CD4-positive, alpha-beta T cell treated with Interleukin-4 for 4 hours (primary cell): ENCODE measurements around the gene SRGN.

Experiments
- DNase-seq: peaks from one replicate; pipeline ENCODE4 v3.0.0-alpha.2; 2020

The SRGN gene

DNA sequence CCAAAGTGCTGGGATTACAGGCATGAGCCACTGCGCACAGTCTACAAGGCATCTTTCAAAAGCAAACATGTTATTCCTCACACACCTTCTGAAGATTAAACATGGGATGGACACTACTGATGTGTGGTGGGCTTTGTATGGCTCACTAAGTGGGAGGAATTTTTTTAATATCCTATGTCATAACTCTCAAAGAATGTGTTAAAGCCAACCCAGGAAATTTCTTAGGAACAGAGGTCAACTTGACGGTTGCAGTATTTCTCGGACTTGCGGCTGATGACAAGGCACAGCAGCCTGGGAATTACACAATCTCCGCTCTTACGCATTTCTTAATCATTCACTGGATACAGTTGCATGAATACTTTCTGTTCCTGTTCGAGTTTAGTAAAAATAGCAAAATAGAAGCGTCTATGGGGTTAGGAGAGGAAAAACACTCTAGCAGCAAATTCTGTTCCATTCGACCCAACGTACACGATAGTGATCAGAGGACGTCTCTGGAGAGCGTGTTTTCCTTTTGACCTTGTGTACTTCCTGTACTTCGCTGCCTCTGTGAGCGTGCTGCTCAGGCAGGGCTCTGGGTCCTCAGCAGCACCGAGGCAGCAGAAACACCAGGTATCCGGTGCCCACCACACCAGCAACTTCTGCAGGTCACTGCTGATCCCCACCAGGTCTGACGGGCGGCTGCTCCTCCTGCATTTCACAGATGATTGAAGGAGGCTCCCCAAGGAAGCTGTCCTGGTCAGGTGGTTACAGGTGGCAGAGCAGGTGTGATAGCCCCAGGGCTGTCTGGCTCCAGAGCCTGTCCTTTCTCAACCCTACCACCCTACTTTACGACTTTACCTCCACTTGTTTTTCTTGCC lies 26.4 kb upstream of the SRGN start:
- DNase-seq = peak; percentile 38

GRCh38 chr10:69062901-69063300 lies 25.0 kb upstream of the SRGN start:
- no peak for DNase-seq

- no peak for DNase-seq
Observed at GRCh38 chr10:69064762-69065328, 23.1 kb upstream of the SRGN start.

DNA sequence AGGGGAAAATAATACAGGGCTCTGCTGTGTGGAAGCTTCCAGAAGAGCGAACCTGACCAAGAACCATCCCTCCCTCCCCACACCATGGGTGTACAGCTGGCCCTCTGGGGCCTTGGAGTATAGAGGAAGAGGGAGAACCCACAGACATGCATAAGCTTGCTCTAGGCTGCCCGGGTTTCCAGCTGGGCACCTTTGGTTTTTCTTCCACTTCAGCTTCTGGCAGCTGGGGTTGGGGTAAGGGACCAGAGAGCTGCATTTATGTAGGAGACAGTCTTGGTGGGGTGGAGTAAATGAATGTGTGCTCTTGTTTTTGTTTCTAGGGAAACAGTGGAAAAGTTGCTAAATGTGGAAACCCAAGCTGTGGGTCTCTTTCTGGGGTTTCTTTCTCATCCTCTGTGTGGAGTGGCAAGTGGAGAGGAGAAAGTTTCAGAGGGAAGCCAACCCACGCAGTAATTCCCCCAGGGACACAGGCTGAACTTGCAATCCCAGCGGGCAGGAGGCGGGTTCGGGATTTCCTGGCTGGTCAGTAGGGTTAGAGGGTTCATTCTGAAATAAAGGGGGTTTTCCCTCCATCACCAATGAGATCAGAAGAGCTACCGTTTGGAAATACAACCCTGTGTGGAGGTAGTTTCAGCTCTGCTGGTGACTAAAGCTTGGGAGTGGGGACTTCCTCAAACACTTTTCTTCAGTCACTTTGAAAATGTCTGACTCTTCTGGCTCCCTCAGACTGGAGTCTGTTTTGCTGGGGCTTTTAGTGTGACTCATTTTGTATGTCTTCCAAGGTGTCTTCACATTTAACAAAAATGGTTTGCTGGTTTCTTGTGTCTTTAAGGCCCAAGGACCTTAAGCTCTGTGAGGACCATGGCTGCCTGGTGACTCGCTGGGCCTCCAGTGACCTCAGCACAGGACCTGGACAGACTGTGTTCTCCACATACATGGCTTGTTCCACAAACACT lies 22.2 kb upstream of the SRGN start:
- DNase-seq = peak; percentile 44

DNA sequence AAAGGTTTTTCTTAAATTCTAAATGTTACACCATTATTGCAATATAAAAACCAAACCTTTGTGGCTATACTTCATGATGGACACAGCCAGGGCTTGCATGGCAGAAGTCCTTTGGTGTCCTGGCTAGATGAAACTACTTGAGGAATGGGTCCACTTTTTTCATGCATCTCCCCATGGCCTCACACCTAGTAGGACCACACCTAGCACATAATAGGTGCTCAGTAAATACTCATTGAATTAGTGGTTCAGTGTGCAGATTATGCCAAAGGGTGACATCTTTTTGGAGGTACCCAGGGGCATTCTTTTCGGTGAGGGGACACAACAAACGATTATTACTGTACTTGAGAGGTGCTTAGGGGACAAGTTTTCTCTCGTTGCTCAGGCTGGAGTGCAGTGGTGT lies 20.7 kb upstream of the SRGN start:
- no peak for DNase-seq

DNA sequence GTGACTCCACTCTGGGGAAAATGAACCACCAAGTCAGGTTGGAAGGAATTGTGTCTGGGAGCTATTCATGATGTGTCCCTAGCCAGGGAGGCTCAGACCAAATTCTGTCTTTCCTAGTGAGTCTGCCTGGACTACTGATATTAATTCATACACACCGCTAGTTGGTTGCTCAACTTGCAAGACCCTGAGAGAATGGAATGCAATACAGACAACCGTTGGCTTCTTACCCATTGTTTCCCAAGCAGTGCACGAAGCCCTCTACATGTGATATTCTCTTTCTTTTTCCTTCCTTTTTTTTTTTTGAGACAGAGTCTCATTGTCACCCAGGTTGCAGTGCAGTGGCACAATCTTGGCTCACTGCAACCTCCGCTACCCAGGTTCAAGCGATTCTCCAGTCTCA lies 19.4 kb upstream of the SRGN start:
- DNase-seq = no peak

GRCh38 chr10:69069090-69070042 lies 18.5 kb upstream of the SRGN start:
- no peak for DNase-seq

DNA sequence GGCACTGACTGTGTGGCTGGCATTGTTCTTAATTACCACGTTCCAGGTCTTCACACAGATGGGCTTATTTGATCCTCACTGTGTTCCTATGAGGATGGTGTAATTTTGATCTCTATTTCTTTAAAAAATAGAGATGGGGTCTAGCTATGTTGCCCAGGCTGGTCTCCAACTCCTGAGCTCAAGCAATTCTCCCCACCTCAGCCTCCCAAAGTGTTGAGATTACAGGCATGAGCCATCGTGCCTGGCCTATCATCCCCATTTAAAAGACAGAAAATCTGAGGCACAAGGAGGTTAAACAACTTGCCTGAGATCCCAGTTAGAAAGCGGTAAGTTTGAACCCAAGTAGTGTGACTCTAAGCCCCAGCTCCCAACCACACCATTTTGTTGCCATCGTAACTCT lies 17.0 kb upstream of the SRGN start:
- DNase-seq = no peak

DNA sequence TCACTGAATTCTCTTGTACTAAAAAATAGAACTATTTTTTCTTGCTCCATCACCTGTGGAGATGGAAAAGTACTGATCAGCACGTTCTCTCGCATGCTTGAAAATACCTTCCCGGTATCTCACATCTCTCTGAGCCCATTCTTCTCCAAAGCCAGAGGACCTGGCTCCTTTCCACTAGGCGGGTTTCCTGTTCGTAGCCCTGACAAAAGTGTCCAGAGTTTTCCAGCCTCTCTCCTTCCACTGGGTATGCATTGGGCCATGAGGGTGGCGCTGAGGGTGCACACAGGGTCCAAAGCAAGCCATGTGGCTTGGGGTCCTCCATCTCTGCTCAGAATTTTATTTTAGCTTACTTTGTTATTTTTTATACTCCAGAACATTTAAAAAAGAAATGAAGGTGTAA lies 16.3 kb upstream of the SRGN start:
- no peak for DNase-seq

DNA sequence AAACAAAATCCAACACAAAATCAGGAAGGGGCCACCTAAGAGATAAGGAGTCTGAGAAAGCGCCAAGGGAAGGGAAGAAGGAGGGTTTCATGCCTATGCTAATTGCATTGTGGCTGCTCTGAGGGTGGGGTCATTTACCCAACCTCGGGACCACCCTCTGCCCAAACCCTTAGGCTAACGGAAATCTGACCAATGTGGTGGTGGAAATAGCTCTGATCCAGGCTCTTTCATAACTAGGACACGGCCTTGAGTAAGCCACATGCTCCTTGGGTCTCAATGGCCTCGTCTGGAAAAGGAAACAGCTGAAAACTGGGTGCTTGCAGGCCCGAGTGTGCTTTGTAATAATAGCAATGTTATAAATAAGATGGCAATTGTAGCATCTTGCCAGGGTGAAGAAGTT lies 14.9 kb upstream of the SRGN start:
- no peak for DNase-seq

- DNase-seq = no peak
Observed at GRCh38 chr10:69073736-69074364, 14.1 kb upstream of the SRGN start.

DNA sequence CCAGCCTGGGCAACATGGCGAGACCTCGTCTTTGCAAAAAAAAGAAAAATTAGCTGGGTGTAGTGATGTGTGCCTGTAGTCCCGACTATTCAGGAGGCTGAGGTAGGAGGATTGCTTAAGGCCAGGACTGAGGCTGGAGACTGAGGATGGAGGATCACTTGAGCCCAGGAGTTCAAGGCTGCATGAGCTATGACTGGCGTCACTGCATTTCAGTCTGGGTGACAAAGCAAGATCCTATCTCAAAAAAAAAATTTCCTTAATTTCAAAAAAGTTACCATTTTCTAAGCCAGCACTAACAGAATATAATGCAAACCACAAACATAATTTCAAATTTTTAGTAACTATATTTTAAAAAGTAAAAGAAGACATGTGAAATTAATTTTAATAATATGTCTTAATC lies 13.4 kb upstream of the SRGN start:
- DNase-seq = no peak

- no peak for DNase-seq
Observed at GRCh38 chr10:69075431-69075830, 12.5 kb upstream of the SRGN start.

- DNase-seq = no peak
Observed at GRCh38 chr10:69078311-69078710, 9.6 kb upstream of the SRGN start.

- DNase-seq = no peak
Observed at GRCh38 chr10:69080226-69080625, 7.7 kb upstream of the SRGN start.

- no peak for DNase-seq
Observed at GRCh38 chr10:69086001-69086509, 1.8 kb upstream of the SRGN start.

- DNase-seq = peak; percentile 21
Observed at GRCh38 chr10:69088471-69088769, 517 bp downstream of the SRGN start.

DNA sequence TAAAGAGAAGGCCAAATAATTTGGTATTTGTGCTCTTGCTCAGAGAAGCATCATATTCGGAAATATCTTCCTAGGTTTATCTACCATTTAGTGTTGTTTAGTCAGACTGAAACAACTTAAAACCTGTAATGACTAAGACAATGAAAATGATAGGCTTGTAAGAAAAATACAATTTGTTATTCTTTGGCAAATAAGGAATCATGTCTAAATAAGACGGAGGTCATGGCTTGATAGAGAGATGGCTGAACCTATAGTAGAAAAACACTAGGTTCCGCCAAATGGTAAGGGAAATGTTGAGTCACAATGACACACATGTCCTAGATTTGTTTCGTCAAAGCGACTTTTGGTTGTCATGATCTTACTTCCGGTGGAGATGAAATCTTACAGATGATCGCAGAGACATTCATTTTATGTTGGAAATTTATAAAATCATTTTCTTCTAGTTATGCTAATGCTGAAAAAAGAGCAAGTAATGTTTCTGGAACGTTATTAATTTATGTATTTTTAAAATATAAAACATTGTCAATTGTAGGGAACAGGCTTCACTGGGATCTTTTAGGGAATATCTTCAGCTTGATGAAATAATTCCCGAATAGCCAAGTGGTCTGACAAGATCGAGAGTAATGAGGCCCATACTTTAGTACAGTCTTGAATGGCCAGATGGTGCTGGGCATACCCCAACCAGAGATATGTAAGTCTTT lies 1.0 kb downstream of the SRGN start:
- peak; percentile 90 for DNase-seq

DNA sequence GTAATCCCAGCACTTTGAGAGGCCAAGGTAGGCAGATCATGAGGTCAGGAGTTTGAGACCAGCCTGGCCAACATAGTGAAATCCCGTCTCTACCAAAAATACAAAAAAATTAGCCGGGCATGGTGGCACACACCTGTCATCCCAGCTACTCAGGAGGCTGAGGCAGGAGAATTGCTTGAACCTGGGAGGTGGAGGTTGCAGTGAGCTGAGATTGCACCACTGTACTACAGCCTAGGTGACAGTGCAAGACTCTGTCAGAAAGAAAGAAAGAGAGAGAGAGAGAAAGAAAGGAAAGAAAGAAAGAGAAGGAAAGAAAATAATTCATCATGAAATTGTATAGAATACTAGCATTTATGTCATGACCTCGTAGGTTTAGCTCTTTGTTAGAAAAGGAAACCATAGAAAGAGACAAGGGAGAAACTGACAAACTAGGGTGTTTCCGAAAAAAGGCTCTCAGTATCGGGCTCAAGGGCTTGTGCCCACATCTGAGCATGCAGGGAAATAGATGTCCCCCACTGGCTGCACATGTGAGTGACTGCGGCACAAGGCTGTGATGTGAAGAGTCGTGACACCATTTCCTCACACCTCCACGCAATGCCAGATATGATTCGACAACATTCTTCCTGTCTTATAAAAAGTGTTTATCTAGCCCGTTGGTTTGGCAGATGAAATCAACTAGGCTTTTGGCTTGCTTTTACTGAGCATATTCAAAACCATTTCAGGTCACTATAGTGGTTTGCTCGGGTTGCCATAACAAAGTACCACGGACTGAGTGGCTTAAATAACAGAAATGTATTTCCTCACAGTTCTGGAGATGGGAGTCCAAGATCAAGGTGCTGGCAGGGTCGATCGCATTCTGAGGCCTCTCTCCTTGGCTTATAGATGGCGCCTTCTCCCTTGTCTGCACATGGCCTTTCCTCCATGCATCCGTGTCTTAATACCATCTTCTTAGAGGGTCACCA lies 2.0 kb downstream of the SRGN start:
- DNase-seq = peak; percentile 86

GRCh38 chr10:69090685-69091084 lies 2.8 kb downstream of the SRGN start:
- no peak for DNase-seq
